Upper lobe of right lung (tissue), 1 donor: ENCODE data around the gene TAS1R2. TPM values are rescaled to one million over a fixed set of nuclear protein-coding genes. Genes with fewer than 3 reads are reported as not detected.

ENCODE experiments used
- ATAC-seq: fragments of 200-7000 bp; cut with Tn5 transposase; one replicate; pipeline ENCODE4 v1.9.1; 2020; ENCODE audit warnings: mild to moderate bottlenecking, moderate library complexity
- DNase-seq: peaks from one replicate; pipeline ENCODE4 v3.0.0-alpha.2; 2020
- H3K27ac ChIP-seq: fragments of 200-600 bp; one replicate; pipeline ENCODE4 v1.8.0; 2022
- H3K27me3 ChIP-seq: fragments of 200-600 bp; one replicate; pipeline ENCODE4 v1.8.0; 2022; ENCODE audit warnings: mild to moderate bottlenecking
- H3K36me3 ChIP-seq: fragments of 200-600 bp; one replicate; pipeline ENCODE4 v1.8.0; 2022
- H3K4me1 ChIP-seq: fragments of 200-600 bp; one replicate; pipeline ENCODE4 v1.8.0; 2022
- H3K4me3 ChIP-seq: fragments of 200-600 bp; one replicate; pipeline ENCODE4 v1.8.0; 2022; ENCODE audit warnings: mild to moderate bottlenecking
- H3K9me3 ChIP-seq: fragments of 200-600 bp; one replicate; pipeline ENCODE4 v1.8.0; 2022
- CTCF ChIP-seq: fragments of 200-600 bp; IDR thresholded peaks from one replicate; pipeline ENCODE4 v1.8.0; 2022; ENCODE audit warnings: antibody characterized with exemption
- intact Hi-C: fragments of 100-400 bp; cut with DNase I; formaldehyde crosslinking; loops from one replicate; pipeline ENCODE4 v1.11.0; 2022
- total RNA-seq: library from RNA; stranded (reverse); fragmentation: NEBNext Ultra II Directional; extraction: Animal tissue kit (Norgen Biotek cat#: 25700); gene quantifications from one replicate; pipeline ENCODE4 v1.2.1, GENCODE V29; 2021
- donor health status: DM: no; HTN: yes; CAD: no; lungs with severe emphysema.

TAS1R2 gene
- total RNA-seq, 1 donor from 2014 or later, result not detected

DNA sequence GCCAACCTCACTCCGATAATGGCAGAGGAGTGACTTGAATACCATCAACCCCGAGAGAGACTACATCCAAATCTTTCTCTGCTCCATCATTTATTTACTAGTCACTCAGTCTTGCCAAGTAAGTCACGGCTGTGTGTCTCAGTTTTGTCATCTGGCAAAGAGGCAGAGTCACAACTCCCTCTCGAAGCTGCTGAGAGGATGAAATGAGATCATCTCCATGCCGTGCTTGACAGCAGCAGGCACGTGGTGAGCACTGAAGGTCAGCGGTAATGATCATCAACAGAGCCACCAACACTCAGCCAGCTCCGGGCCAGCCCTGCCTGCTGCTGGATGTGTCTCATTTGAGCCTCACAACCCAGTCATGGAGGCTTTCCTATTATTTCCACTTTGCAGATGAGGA, 23.0 kb upstream of the TAS1R2 start:
- ATAC-seq, result no peak
- no peaks in the 10 kb centered on the region for H3K9me3 ChIP-seq
- H3K4me3 ChIP-seq, result no peak overlapping the region
- no peak for DNase-seq
- TF ChIP-seq CTCF, result no peak
- H3K36me3 ChIP-seq, result peaks cover 7% of the 10 kb centered on the region
- H3K4me1 ChIP-seq, result no peaks in the 10 kb centered on the region
- no peak overlapping the region for H3K27ac ChIP-seq
- intact Hi-C loops, result no loop called here
- H3K27me3 ChIP-seq, result no peaks in the 10 kb centered on the region

DNA sequence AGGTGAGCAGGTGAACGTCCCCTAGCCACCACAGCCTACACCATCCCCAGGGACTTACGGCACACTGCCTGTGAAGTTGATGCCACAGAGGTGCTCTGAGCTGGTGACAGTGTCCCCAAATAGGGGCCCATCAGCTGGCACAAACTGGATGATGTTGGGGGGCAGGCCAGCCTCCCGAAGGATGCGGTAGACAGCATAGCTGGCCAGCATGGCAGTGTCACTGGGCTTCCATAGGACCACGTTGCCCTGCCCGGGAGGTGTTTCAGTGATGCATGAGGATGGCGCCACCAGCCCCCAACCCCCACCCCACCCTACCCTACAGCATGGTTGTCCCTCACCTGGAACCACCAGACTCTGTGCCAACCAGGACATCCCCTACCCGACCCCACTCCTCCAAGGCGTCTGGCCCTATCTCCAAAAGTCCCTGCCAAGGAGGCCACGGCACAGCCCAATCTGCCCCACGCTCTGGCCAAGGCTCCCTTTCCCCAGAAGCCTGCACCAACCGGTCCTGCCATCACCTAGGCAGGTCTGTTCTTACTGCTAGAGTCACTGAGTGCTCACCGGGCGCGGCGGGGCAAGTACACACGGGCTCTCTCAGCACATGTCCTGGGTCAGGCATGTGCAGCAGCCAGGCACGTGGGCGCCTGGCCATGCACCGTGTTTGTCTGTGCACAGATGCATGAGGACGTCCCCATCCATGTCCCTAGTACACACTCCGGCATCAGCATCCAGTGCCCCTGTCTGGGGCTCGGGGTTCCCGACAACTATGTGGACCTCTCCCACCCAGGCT, 22.4 kb upstream of the TAS1R2 start:
- no peak for TF ChIP-seq CTCF
- Histone ChIP-seq H3K36me3 (peaks cover 7% of the 10 kb centered on the region), H3K4me1 (no peaks in the 10 kb centered on the region), H3K27ac (no peak overlapping the region), H3K9me3 (no peaks in the 10 kb centered on the region), H3K27me3 (no peaks in the 10 kb centered on the region), H3K4me3 (no peak overlapping the region)
- DNase-seq (no peak), ATAC-seq (no peak)
- intact Hi-C loops, result no loop called here

GRCh38 chr1:18881164-18881563, 21.7 kb upstream of the TAS1R2 start:
- Histone ChIP-seq H3K36me3 (peaks cover 7% of the 10 kb centered on the region), H3K27ac (no peak overlapping the region), H3K4me3 (no peak overlapping the region), H3K4me1 (no peaks in the 10 kb centered on the region), H3K9me3 (no peaks in the 10 kb centered on the region), H3K27me3 (no peaks in the 10 kb centered on the region)
- no peak for DNase-seq
- no peak for ATAC-seq
- intact Hi-C loops, result no loop called here
- TF ChIP-seq CTCF, result no peak

GRCh38 chr1:18880585-18880984, 21.1 kb upstream of the TAS1R2 start:
- no peak for DNase-seq
- intact Hi-C loops, result no loop called here
- no peaks in the 10 kb centered on the region for H3K9me3 ChIP-seq
- H3K4me3 ChIP-seq, result no peak overlapping the region
- H3K27ac ChIP-seq, result no peak overlapping the region
- ATAC-seq, result no peak
- TF ChIP-seq CTCF, result no peak
- H3K4me1 ChIP-seq, result no peaks in the 10 kb centered on the region
- H3K27me3 ChIP-seq, result no peaks in the 10 kb centered on the region
- H3K36me3 ChIP-seq, result peaks cover 7% of the 10 kb centered on the region

GRCh38 chr1:18879791-18880309, 20.4 kb upstream of the TAS1R2 start:
- Histone ChIP-seq H3K4me1 (no peaks in the 10 kb centered on the region), H3K36me3 (peaks cover 7% of the 10 kb centered on the region), H3K27ac (no peak overlapping the region), H3K4me3 (no peak overlapping the region), H3K27me3 (no peaks in the 10 kb centered on the region), H3K9me3 (no peaks in the 10 kb centered on the region)
- DNase-seq (no peak), ATAC-seq (no peak)
- intact Hi-C loops, result loop anchor here (10.0 kb wide), 1 partner anchor 285 kb away; no protein-coding TSS in a partner anchor
- TF ChIP-seq CTCF, result no peak
